Left cardiac atrium (tissue), 2 donors: ENCODE measurements around the gene AMMECR1L. TPM values are rescaled to one million over a fixed set of nuclear protein-coding genes. Genes with fewer than 3 reads are reported as not detected.

Source experiments
- total RNA-seq, 2 donors: library from RNA; stranded (reverse); fragmentation: NEBNext Ultra II Directional; extraction: Animal tissue kit (Norgen Biotek cat#: 25700); gene quantifications; one replicate each; pipeline ENCODE4 v1.2.1, GENCODE V29; 2021
- donor health status: DM: no; HTN: yes; CAD: no; lungs with severe emphysema.
- donor health status: DM: yes; HTN: yes; CAD: no.

The AMMECR1L gene
- total RNA-seq, 2 donors from 2014 or later = 8.0 to 11.7 TPM

Other genes with a start within 250 kb of the AMMECR1L start
- gene GPR17, start 239.8 kb downstream of the AMMECR1L start, total RNA-seq = under 1 TPM in 1 of 2 donors, not detected in 1; 0.24 TPM
- gene LIMS2, start 210.4 kb downstream of the AMMECR1L start, total RNA-seq = 100 to 1,000 TPM; 157 to 204 TPM
- gene SFT2D3, start 184.5 kb downstream of the AMMECR1L start, total RNA-seq = 1 to 10 TPM; 3.3 to 4.7 TPM
- 10 to 100 TPM; 34.8 to 36.6 TPM for gene WDR33, start 74.8 kb downstream of the AMMECR1L start, total RNA-seq
- 10 to 100 TPM; 18.8 to 21.8 TPM for gene POLR2D, start 27.8 kb downstream of the AMMECR1L start, total RNA-seq
- gene SAP130, start 142.1 kb upstream of the AMMECR1L start, total RNA-seq = 10 to 100 TPM; 12.0 to 13.1 TPM
- 10 to 100 TPM; 30.6 to 31.3 TPM for gene UGGT1, start 205.2 kb upstream of the AMMECR1L start, total RNA-seq